Activated T-cell treated with anti-CD3 and anti-CD28 coated beads for 4 hours (primary cell): Measurements from ENCODE around the gene MAP3K4.
"Not testable (repeated sequence)": the region's sequence is repeated elsewhere in the genome, so short reads cannot be mapped to it uniquely, and the experiment has no call there.

Experiments
- DNase-seq: peaks from one replicate; pipeline ENCODE4 v3.0.0-alpha.2; 2020

MAP3K4 gene

DNA sequence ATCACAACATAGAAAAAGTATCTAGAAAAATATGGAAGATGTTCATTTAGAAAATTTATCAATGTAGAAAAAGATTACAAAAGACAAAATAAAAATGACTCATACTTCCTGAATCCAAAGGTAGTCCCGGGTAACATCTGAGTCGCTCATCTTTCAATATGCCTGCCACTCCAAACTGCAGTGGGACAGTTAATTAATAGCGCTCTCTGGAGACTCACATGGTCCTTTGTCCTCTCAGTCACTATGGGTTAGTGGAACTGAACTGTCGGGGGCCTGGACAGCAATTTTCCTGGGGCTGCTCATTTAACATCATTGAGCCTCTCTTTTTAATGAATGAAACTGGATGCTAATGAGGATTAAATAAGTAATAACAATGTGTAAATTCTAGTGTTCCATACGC is 103.4 kb downstream of the MAP3K4 start:
- DNase-seq: no peak

- no peak for DNase-seq
These were observed 104.3 kb downstream of the MAP3K4 start for GRCh38 chr6:161095916-161096315.

- DNase-seq: no peak
These were observed 108.5 kb downstream of the MAP3K4 start for GRCh38 chr6:161100072-161100471.

DNA sequence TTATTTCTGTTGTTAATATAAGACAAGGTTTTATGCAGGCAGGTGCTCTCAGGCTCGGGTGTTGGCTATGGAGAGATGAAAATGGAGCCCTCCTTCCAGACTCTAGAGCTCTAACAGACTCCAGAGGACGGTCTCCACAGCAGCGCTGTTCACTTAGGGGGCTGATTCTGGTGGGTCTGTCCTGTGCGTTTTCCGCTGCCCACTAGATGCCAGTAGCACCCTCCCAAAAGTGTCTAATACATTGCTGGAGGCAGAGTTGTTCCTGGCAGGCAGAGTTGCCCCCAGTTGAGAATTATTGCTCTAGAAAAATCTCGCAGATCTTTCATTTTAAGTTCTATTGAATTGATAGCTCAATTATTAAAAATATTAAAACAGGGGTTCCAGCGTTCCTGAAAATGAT is 109.9 kb downstream of the MAP3K4 start:
- DNase-seq: no peak

DNA sequence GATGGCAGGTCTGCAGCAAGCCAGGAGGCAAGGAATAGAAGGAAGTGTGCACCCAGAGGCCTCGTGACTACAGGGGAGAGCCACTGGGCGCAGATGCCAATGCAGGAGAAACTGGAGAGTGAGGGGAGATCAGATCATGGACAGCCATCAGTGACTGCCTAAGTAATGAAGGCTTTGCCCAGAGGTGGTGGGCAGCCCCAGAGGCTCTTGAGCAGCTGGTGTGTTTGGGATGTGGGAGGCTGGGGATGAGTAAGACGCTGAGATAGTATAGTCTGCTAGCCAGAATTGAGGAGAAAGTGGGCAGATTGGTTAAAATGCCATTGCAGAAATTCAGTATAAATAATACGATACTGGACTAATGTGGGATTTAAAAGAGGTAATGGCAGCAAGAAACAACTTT is 111.9 kb downstream of the MAP3K4 start:
- no peak for DNase-seq

DNA sequence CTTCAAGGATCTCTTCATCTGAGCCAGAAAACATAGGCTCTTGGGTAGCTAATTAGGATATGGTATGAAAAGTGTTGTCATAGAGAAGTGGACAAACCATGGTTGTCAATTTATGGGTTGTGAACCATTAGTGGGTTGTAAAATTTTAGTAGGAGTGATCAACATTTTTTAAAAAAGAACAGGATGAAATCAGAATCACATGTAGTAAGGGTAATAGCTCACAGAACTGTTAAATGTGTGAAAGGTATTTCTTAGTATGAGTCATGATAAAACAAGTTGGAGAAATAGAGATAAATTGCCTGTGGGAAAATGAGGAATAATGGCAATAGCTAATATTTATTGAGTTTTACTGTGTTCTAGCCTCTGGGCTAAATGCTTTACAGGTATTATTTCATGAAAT is 113.4 kb downstream of the MAP3K4 start:
- no peak for DNase-seq

GRCh38 chr6:161105408-161105807 is 113.8 kb downstream of the MAP3K4 start:
- DNase-seq: no peak

- DNase-seq: no peak
These were observed 116.5 kb downstream of the MAP3K4 start for GRCh38 chr6:161107779-161108730.

DNA sequence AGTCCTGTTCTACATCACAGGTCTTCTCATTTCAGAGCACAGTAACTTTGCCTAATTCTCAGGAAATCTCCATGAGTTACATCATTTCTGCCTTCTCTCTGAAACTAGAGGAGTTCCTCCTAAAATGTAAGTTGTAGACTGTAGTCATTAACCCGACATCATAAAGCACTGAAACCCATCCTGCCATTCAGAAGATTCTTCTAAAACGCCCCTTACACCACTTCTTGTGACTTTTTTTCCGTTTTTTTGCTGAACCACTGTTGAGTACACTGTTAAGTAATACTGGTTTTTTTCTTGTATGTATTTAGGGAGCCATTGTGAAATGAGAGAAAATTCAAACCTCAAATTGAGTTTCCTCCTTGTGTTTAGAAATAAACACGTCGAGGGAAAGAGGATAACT is 117.3 kb downstream of the MAP3K4 start:
- no peak for DNase-seq

- no peak for DNase-seq
These were observed 117.8 kb downstream of the MAP3K4 start for GRCh38 chr6:161109366-161109765.

GRCh38 chr6:161110028-161110779 is 118.6 kb downstream of the MAP3K4 start:
- DNase-seq: no peak

GRCh38 chr6:161111261-161111660 is 119.7 kb downstream of the MAP3K4 start:
- no peak for DNase-seq

- no peak for DNase-seq
These were observed 123.9 kb downstream of the MAP3K4 start for GRCh38 chr6:161115468-161115867.

DNA sequence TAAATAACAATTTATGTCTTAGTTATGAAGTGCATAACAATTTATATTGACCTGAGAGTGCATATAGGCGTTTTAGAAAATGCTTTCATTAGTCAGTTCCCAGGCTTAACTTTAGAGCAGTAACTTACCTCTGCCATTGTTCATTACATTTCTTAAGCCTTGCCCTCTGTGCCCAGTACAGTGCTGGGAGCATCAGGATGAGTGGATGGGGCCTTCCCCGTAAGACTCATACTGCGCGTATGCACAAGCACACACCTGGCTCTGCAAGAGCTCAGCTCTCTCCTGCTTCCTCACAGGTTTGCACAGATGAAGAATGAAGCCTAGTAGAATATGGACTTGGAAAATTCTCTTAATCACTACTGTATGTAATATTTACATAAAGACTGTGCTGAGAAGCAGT is 125.0 kb downstream of the MAP3K4 start:
- no peak for DNase-seq

DNA sequence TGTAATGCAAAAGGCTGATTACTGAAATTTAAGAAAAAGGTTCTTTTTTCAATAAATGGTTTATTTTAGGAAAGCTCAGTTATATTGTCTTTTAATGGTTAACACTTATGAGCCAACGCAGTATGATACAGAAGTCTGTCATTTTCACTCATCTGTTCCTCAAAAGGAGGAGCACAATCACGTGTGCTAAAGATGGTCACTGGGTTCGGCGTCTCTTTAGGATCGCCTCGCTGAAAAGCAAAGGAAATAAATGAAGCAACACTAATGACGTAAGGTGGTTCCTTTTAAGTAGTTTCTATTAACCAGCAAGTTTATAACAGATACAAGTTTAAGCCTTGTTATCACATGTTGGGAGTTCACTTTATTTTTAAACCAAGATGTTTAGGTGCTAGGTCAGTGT is 125.7 kb downstream of the MAP3K4 start:
- DNase-seq: no peak

- no peak for DNase-seq
These were observed 126.4 kb downstream of the MAP3K4 start for GRCh38 chr6:161117942-161118341.

DNA sequence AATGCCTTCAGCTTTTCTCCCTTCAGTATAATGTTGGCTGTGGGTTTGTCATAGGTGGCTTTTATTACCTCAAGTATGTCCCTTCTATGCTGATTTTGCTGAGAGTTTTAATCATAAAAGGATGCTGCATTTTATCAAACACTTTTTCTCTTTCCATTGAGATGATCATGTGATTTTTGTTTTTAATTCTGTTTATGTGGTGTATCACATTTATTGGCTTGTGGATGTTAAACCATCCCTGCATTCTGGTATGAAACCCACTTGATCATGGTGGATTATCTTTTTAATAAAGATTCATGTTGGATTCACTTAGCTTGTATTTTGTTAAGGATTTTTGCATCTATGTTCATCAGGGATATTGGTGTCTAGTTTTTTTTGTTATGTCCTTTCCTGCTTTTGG is 131.8 kb downstream of the MAP3K4 start:
- DNase-seq: not testable (repeated sequence)

- no peak for DNase-seq
These were observed 134.0 kb downstream of the MAP3K4 start for GRCh38 chr6:161125591-161125990.

GRCh38 chr6:161127071-161127740 is 135.6 kb downstream of the MAP3K4 start:
- no peak for DNase-seq

- DNase-seq: no peak
These were observed 136.7 kb downstream of the MAP3K4 start for GRCh38 chr6:161128230-161128629.

DNA sequence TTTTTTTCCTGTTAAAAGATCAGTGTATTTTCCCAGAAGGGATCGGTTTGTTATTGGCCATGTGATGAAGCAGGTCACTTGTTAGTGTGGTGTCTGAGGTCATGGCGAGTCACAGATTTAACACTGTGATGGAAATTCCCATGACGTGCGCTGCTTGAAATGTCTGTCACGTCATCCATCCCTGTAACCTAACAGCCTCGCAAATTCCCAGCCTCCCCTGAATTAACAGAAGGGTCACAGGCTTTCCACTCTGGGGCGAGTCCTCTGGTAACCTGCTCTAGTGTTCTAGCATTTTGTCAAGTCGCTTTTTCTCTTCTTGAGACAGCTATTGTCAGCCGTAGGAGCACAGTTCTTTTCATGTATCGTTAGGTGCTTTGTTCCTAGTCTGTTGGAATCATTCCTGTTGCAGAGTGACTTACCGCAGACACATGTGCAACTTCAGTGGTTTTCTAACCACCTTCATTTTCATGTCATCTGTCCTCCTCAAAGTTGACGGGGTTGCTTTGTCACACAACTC is 137.2 kb downstream of the MAP3K4 start:
- DNase-seq: no peak

DNA sequence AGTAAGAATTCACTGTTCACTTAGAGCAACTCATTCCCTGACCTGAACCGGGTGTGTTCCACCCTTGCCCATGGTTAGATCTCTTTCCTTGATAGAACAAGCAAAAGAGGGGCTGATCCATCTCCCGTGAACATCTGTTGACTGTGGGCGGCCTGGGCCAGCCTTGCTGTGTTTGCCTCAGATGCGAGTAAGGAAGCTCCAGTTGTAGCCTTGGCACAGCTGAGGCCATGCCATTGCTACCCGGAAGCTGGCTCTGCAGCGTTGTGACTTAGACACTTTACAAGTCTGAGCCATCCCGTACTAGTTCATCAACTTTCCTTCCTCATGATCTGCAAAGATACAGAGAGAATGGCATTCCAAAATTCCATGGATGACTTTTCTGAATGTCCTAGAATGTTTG is 139.0 kb downstream of the MAP3K4 start:
- DNase-seq: no peak
